ENCODE measurements around the gene LAMTOR4. TPM values are rescaled to one million over a fixed set of nuclear protein-coding genes. Genes with fewer than 3 reads are reported as not detected.

The LAMTOR4 gene
- total RNA-seq, 1 donor from 2014 or later, result 62.7 TPM

DNA sequence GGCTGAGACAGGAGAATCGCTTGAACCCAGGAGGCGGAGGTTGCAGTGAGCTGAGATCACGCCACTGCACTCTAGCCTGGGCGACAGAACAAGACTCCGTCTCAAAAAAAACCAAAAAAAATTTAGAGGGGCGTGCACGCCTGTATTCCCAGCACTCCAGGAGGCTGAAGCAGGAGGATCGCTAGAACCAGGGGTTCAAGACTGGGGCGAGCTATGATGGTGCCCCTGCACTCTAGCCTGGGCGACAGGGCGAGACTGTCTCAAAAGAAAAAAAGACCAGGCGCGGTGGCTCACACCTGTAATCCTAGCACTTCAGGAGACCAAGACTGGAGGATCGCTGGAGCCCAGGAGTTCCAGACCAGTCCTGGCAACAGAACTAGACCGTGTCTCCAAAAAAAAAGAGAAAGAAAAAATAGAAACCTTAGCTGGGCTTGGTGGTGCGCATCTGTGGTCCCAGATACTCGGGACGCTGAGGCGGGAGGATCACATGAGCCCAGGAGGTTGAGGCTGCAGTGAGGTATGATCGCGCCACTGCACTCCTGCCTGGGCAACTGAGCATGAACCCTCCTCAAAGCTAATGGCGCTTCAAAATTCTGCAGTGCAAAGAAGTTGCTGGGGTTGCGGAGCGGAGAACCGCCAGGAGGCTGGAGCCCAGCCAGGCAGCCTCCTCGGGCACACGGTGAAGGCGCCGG is 22.3 kb upstream of the LAMTOR4 start:
- Mint-ChIP-seq H3K27ac (ENCODE audit: unreplicated experiment) (peak overlapping the region; percentile 99), H3K36me3 (ENCODE audit: low read depth, unreplicated experiment) (peaks cover 6% of the 10 kb centered on the region), H3K4me1 (ENCODE audit: low read depth, unreplicated experiment) (no peaks in the 10 kb centered on the region), H3K27me3 (ENCODE audit: low read depth, unreplicated experiment) (peaks cover 4% of the 10 kb centered on the region), H3K9me3 (ENCODE audit: unreplicated experiment) (no peaks in the 10 kb centered on the region), H3K4me3 (ENCODE audit: unreplicated experiment) (peak overlapping the region; percentile 98)
- FAIRE-seq, result no peak
- no peaks in the 10 kb centered on the region for H3K27me3 ChIP-seq (ENCODE audit: insufficient read depth, low read length)
- H3K9ac ChIP-seq (ENCODE audit: low read length), result peak overlapping the region; percentile 95
- H3K9me3 ChIP-seq (ENCODE audit: insufficient read depth, low read depth, low read length), result no peaks in the 10 kb centered on the region
- peaks cover 19% of the 10 kb centered on the region for H3K4me1 ChIP-seq (ENCODE audit: insufficient read depth, low read length)
- H2AFZ ChIP-seq (ENCODE audit: low read depth, low read length), result peak overlapping the region; percentile 98
- TF ChIP-seq, protein P1, sequence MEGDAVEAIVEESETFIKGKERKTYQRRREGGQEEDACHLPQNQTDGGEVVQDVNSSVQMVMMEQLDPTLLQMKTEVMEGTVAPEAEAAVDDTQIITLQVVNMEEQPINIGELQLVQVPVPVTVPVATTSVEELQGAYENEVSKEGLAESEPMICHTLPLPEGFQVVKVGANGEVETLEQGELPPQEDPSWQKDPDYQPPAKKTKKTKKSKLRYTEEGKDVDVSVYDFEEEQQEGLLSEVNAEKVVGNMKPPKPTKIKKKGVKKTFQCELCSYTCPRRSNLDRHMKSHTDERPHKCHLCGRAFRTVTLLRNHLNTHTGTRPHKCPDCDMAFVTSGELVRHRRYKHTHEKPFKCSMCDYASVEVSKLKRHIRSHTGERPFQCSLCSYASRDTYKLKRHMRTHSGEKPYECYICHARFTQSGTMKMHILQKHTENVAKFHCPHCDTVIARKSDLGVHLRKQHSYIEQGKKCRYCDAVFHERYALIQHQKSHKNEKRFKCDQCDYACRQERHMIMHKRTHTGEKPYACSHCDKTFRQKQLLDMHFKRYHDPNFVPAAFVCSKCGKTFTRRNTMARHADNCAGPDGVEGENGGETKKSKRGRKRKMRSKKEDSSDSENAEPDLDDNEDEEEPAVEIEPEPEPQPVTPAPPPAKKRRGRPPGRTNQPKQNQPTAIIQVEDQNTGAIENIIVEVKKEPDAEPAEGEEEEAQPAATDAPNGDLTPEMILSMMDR (IDR thresholded peaks at IDR 0.05; ENCODE audit: insufficient read depth, low read depth, low read length), result no peak
- no peak for TF ChIP-seq EZH2 (IDR thresholded peaks at IDR 0.05; ENCODE audit: insufficient read depth, low read length)
- peak overlapping the region; percentile 95 for H3K27ac ChIP-seq (ENCODE audit: low read depth, low read length)
- peaks cover 2% of the 10 kb centered on the region for H3K36me3 ChIP-seq (ENCODE audit: insufficient read depth, low read length)
- H4K20me1 ChIP-seq (ENCODE audit: insufficient read depth, low read length), result no peaks in the 10 kb centered on the region
- H3K79me2 ChIP-seq (ENCODE audit: insufficient read depth, low read length), result peaks cover 5% of the 10 kb centered on the region
- DNase-seq (ENCODE audit: low read depth), result no peak
- H3K4me3 ChIP-seq (ENCODE audit: insufficient read depth, low read depth, low read length), result peak overlapping the region; percentile 94
- H3K4me2 ChIP-seq (ENCODE audit: low read length), result peak overlapping the region; percentile 99

DNA sequence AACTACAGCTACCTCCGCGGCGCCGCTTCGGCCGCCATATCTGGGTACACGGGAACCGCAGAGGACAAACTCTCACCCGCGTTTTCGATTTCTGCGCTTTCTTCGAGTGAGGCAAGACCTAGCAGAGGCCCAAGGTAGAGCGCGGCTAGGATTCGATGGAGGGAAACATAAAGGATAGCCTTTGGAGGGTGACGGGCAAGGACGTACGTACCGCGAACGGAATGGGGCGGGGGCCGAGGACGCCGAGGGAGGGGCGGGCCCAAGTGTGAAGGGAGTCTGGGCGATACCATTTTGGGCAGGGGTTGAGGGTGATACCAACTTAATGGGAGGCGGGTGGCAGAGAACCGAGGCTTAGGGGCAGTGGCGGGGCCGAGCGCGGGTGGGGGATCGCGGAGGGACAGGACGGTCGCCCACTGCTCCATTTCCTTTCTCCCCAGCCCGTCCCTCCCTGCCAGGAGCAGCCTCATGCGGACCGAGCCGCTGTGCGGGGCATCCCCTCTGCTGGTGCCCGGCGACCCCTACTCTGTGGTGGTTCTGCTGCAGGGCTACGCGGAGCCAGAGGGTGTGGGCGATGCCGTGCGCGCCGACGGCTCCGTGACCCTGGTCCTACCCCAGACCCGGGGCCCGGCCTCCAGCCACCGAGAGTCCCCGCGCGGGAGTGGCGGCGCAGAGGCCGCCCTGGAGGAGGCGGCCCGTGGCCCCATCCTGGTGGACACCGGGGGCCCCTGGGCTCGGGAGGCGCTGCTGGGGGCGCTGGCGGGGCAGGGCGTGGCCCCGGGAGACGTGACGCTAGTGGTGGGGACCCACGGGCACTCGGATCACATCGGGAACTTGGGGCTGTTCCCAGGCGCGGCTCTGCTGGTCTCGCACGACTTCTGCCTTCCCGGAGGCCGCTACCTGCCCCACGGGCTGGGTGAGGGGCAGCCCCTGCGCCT is 21.5 kb upstream of the LAMTOR4 start, which contains the start of gene MBLAC1:
TSS of gene MBLAC1 (plus strand) at position 37 of the 935 bp plus-strand sequence. CDS start at position 466, 429 bp downstream.
- Histone ChIP-seq H3K27me3 (ENCODE audit: insufficient read depth, low read length) (no peaks in the 10 kb centered on the region), H3K9me3 (ENCODE audit: insufficient read depth, low read depth, low read length) (no peaks in the 10 kb centered on the region), H3K36me3 (ENCODE audit: insufficient read depth, low read length) (peaks cover 2% of the 10 kb centered on the region), H3K9ac (ENCODE audit: low read length) (peak within 1 kb of the TSS; percentile 95), H3K4me2 (ENCODE audit: low read length) (peak within 1 kb of the TSS; percentile 99), H3K4me1 (ENCODE audit: insufficient read depth, low read length) (peaks cover 19% of the 10 kb centered on the region), H4K20me1 (ENCODE audit: insufficient read depth, low read length) (no peaks in the 10 kb centered on the region), H2AFZ (ENCODE audit: low read depth, low read length) (peak within 1 kb of the TSS; percentile 98), H3K4me3 (ENCODE audit: insufficient read depth, low read depth, low read length) (peak within 1 kb of the TSS; percentile 94), H3K27ac (ENCODE audit: low read depth, low read length) (peak within 1 kb of the TSS; percentile 95), H3K79me2 (ENCODE audit: insufficient read depth, low read length) (peaks cover 5% of the 10 kb centered on the region)
- Mint-ChIP-seq H3K27me3 (ENCODE audit: low read depth, unreplicated experiment) (peaks cover 4% of the 10 kb centered on the region), H3K9me3 (ENCODE audit: unreplicated experiment) (no peaks in the 10 kb centered on the region), H3K4me3 (ENCODE audit: unreplicated experiment) (peak within 1 kb of the TSS; percentile 98), H3K27ac (ENCODE audit: unreplicated experiment) (peak within 1 kb of the TSS; percentile 99), H3K36me3 (ENCODE audit: low read depth, unreplicated experiment) (peaks cover 6% of the 10 kb centered on the region), H3K4me1 (ENCODE audit: low read depth, unreplicated experiment) (no peaks in the 10 kb centered on the region)
- peak; percentile 86 for DNase-seq (ENCODE audit: low read depth)
- no peak for TF ChIP-seq EZH2 (IDR thresholded peaks at IDR 0.05; ENCODE audit: insufficient read depth, low read length)
- TF ChIP-seq, protein P1 (IDR thresholded peaks at IDR 0.05; ENCODE audit: insufficient read depth, low read depth, low read length), result no peak
- no peak for FAIRE-seq
